Mesodermal cell (in vitro differentiated cells): ENCODE data around the gene SSR4.

Source experiments
- H3K27ac ChIP-seq: 2 replicates; pipeline ENCODE4 v1.7.0; 2013; ENCODE audit warnings: mild to moderate bottlenecking, low read depth, low read length, moderate library complexity; ENCODE audit not compliant: severe bottlenecking
- H3K36me3 ChIP-seq: 2 replicates; pipeline ENCODE4 v1.7.1; 2013; ENCODE audit warnings: mild to moderate bottlenecking, low read length, moderate library complexity; ENCODE audit not compliant: control insufficient read depth, insufficient read depth
- H3K4me1 ChIP-seq: one replicate; pipeline ENCODE4 v1.7.1; 2013; ENCODE audit warnings: mild to moderate bottlenecking, low read length; ENCODE audit not compliant: insufficient read depth, control insufficient read depth, poor library complexity, severe bottlenecking
- H3K4me3 ChIP-seq: 2 replicates; pipeline ENCODE4 v1.7.0; 2013; ENCODE audit warnings: low read length, control low read depth, mild to moderate bottlenecking; ENCODE audit not compliant: insufficient read depth, poor library complexity, severe bottlenecking; ENCODE audit errors: extremely low read depth
- H3K9me3 ChIP-seq: 2 replicates; pipeline ENCODE4 v1.7.1; 2013; ENCODE audit warnings: mild to moderate bottlenecking, low read length, moderate library complexity; ENCODE audit not compliant: control insufficient read depth
- WGBS, 2 experiments: methylation state at CpG; one replicate each; pipeline ENCODE4 v1.1.5; 2013; ENCODE audit warnings: missing lambda C conversion rate in 2 of 2; ENCODE audit not compliant: insufficient coverage in 2 of 2; 5-methylcytosine and 5-hydroxymethylcytosine counted together

SSR4 gene

GRCh38 chrX:153769865-153770600, 24.4 kb upstream of the SSR4 start:
- Histone ChIP-seq H3K27ac (no peak overlapping the region), H3K4me3 (no peak overlapping the region), H3K9me3 (no peaks in the 10 kb centered on the region), H3K4me1 (peaks cover under 1% of the 10 kb centered on the region), H3K36me3 (no peaks in the 10 kb centered on the region)
- WGBS, 2 experiments, result 74 to 97% methylated on average over 3 to 9 of the region's 25 CpGs

GRCh38 chrX:153770601-153771414, 23.7 kb upstream of the SSR4 start:
- 78 to 94% methylated on average over 8 to 13 of the region's 18 CpGs for WGBS, 2 experiments
- Histone ChIP-seq H3K4me1 (no peaks in the 10 kb centered on the region), H3K4me3 (no peak overlapping the region), H3K9me3 (no peaks in the 10 kb centered on the region), H3K36me3 (no peaks in the 10 kb centered on the region), H3K27ac (no peak overlapping the region)

GRCh38 chrX:153771415-153772315, 22.8 kb upstream of the SSR4 start:
- H3K27ac ChIP-seq, result no peak overlapping the region
- H3K36me3 ChIP-seq, result no peaks in the 10 kb centered on the region
- WGBS, 2 experiments, result 90 to 93% methylated on average over 19 to 25 of the region's 37 CpGs
- no peaks in the 10 kb centered on the region for H3K9me3 ChIP-seq
- H3K4me1 ChIP-seq, result no peaks in the 10 kb centered on the region
- no peak overlapping the region for H3K4me3 ChIP-seq

GRCh38 chrX:153772316-153773217, 21.9 kb upstream of the SSR4 start:
- Histone ChIP-seq H3K4me1 (no peaks in the 10 kb centered on the region), H3K27ac (no peak overlapping the region), H3K9me3 (no peaks in the 10 kb centered on the region), H3K36me3 (no peaks in the 10 kb centered on the region), H3K4me3 (no peak overlapping the region)
- 82 to 100% methylated on average over 3 to 11 of the region's 21 CpGs for WGBS, 2 experiments

GRCh38 chrX:153773218-153773611, 21.3 kb upstream of the SSR4 start:
- H3K36me3 ChIP-seq, result no peaks in the 10 kb centered on the region

GRCh38 chrX:153773741-153774575, 20.5 kb upstream of the SSR4 start:
- WGBS, 2 experiments, result 91 to 95% methylated on average over 28 to 29 of the region's 48 CpGs
- H3K36me3 ChIP-seq, result no peaks in the 10 kb centered on the region
- H3K4me3 ChIP-seq, result no peak overlapping the region
- no peaks in the 10 kb centered on the region for H3K9me3 ChIP-seq
- no peaks in the 10 kb centered on the region for H3K4me1 ChIP-seq
- no peak overlapping the region for H3K27ac ChIP-seq

More at GRCh38 chrX:153773218-153773611, 21.3 kb upstream of the SSR4 start:
- Histone ChIP-seq H3K4me3 (no peak overlapping the region), H3K27ac (no peak overlapping the region), H3K4me1 (no peaks in the 10 kb centered on the region), H3K9me3 (no peaks in the 10 kb centered on the region)
- 92 to 95% methylated on average over 16 to 18 of the region's 23 CpGs for WGBS, 2 experiments

- no peak overlapping the region for H3K27ac ChIP-seq
- H3K4me1 ChIP-seq, result no peaks in the 10 kb centered on the region
- 94 to 97% methylated on average over 17 to 23 of the region's 37 CpGs for WGBS, 2 experiments
- H3K9me3 ChIP-seq, result no peaks in the 10 kb centered on the region
- no peak overlapping the region for H3K4me3 ChIP-seq
- H3K36me3 ChIP-seq, result no peaks in the 10 kb centered on the region
Measured at GRCh38 chrX:153774576-153775292, 19.7 kb upstream of the SSR4 start.

- Histone ChIP-seq H3K36me3 (no peaks in the 10 kb centered on the region), H3K4me1 (no peaks in the 10 kb centered on the region), H3K9me3 (no peaks in the 10 kb centered on the region), H3K4me3 (no peak overlapping the region), H3K27ac (no peak overlapping the region)
- WGBS, 2 experiments, result 94 to 95% methylated on average over 21 to 26 of the region's 42 CpGs
Measured at GRCh38 chrX:153775293-153776119, 19.0 kb upstream of the SSR4 start.
